Measurements from ENCODE around the gene ATN1.

Gene ATN1

DNA sequence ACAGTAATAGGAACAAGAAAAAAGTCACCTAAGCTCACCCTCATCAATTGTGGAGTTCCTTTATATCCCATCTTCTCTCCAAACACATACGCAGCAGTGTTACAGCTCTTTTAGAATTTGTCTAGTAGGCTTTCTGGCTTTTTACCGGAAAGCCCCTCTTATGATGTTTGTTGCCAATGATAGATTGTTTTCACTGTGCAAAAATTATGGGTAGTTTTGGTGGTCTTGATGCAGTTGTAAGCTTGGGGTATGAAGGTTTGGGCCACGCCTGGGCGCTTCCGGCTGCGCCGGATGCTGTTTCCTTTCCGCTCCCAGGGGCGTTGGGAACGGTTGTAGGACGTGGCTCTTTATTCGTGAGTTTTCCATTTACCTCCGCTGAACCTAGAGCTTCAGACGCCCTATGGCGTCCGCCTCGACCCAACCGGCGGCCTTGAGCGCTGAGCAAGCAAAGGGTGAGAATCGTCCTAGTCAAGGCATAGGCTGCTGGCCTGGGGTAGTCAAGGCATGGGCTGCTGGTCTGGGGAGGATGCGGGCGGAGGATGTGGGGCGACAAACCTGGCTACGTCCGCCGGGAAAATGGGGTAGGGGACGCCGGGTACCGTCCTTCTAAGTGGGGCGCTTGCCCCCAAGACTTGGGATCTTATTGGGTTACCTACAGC, 16.1 kb downstream of the ATN1 start, which contains the start of the genes C12orf57 and RNU7-1:
C12orf57 (plus strand) TSS at position 301 of the 659 bp plus-strand sequence; CDS start at position 401, 100 bp downstream.
RNU7-1 (plus strand) TSS at position 95 of the 659 bp plus-strand sequence.
- DNase-seq (ENCODE audit: low read depth): peak; percentile 65
- peak within 1 kb of the TSS; percentile 85 for H3K4me3 ChIP-seq (ENCODE audit: low read depth, low read length)
- TF ChIP-seq, protein P1, sequence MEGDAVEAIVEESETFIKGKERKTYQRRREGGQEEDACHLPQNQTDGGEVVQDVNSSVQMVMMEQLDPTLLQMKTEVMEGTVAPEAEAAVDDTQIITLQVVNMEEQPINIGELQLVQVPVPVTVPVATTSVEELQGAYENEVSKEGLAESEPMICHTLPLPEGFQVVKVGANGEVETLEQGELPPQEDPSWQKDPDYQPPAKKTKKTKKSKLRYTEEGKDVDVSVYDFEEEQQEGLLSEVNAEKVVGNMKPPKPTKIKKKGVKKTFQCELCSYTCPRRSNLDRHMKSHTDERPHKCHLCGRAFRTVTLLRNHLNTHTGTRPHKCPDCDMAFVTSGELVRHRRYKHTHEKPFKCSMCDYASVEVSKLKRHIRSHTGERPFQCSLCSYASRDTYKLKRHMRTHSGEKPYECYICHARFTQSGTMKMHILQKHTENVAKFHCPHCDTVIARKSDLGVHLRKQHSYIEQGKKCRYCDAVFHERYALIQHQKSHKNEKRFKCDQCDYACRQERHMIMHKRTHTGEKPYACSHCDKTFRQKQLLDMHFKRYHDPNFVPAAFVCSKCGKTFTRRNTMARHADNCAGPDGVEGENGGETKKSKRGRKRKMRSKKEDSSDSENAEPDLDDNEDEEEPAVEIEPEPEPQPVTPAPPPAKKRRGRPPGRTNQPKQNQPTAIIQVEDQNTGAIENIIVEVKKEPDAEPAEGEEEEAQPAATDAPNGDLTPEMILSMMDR (IDR thresholded peaks at IDR 0.05; ENCODE audit: control insufficient read depth, extremely low read depth, insufficient read depth): no peak

DNA sequence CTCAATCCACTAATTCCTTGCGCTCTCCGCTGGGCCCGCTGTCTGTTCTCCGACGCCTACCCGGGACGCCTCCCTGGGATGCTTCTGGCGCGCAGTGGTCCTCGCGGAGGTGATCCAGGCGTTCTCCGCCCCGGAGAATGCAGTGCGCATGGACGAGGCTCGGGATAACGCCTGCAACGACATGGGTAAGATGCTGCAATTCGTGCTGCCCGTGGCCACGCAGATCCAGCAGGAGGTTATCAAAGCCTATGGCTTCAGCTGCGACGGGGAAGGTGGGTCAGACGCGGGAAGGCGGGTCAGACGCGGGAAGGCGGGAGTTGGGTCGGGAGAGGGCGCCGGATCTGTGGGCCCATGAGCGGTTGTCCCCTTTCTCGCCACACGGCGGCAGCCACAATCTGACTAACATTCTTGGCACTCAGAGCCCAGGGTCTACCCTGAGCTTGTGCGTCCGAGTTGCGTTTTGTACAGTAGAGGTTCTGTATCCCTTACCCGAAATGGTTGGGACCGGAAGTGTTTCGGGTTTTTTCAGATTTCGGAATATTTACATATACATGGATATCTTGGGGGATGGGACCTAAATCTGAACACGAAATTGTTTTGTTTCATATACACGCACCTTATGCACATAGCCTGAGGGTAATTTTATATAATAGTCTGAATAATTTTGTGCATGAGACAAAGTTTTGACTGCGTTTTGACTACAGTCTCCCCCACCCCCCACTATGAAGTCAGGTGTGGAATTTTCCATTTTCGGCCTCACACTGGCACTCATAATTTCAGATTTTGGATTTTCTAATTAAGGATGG, 16.8 kb downstream of the ATN1 start:
- peak; percentile 90 for DNase-seq (ENCODE audit: low read depth)
- peak overlapping the region; percentile 85 for H3K4me3 ChIP-seq (ENCODE audit: low read depth, low read length)
- TF ChIP-seq, protein P1 (IDR thresholded peaks at IDR 0.05; ENCODE audit: control insufficient read depth, extremely low read depth, insufficient read depth): peak; percentile 94

DNA sequence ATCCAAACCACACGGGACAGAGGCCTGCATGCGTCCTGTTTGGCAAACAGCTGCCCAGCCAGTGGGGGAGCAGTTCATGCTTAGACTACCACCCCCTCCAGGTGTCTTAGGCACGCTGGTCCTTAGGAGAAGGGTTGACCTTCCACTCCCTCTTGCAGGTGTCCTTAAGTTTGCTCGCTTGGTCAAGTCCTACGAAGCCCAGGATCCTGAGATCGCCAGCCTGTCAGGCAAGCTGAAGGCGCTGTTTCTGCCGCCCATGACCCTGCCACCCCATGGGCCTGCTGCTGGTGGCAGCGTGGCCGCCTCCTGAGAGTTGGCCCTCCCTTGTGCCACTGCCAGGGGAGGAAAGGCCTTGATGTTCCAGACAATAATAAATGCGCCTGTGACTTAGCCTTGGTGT, 17.9 kb downstream of the ATN1 start:
- TF ChIP-seq, protein P1 (IDR thresholded peaks at IDR 0.05; ENCODE audit: control insufficient read depth, extremely low read depth, insufficient read depth): no peak
- H3K4me3 ChIP-seq (ENCODE audit: low read depth, low read length): peak overlapping the region; percentile 85
- no peak for DNase-seq (ENCODE audit: low read depth)

- DNase-seq (ENCODE audit: low read depth): peak; percentile 97
- H3K4me3 ChIP-seq (ENCODE audit: low read depth, low read length): peak overlapping the region; percentile 85
- TF ChIP-seq, protein P1 (IDR thresholded peaks at IDR 0.05; ENCODE audit: control insufficient read depth, extremely low read depth, insufficient read depth): 0 out of 2 replicates have a peak, but pooled peaks have one; percentile 7
These were observed 18.5 kb downstream of the ATN1 start for GRCh38 chr12:6946033-6946919.

- TF ChIP-seq, protein P1 (IDR thresholded peaks at IDR 0.05; ENCODE audit: control insufficient read depth, extremely low read depth, insufficient read depth): no peak
- no peak for DNase-seq (ENCODE audit: low read depth)
- peak overlapping the region; percentile 68 for H3K4me3 ChIP-seq (ENCODE audit: low read depth, low read length)
These were observed 19.2 kb downstream of the ATN1 start for GRCh38 chr12:6946920-6947374.

- TF ChIP-seq, protein P1 (IDR thresholded peaks at IDR 0.05; ENCODE audit: control insufficient read depth, extremely low read depth, insufficient read depth): no peak
- DNase-seq (ENCODE audit: low read depth): no peak
These were observed 19.9 kb downstream of the ATN1 start for GRCh38 chr12:6947615-6948014.

More at GRCh38 chr12:6947615-6948014, 19.9 kb downstream of the ATN1 start:
- H3K4me3 ChIP-seq (ENCODE audit: low read depth, low read length): no peak overlapping the region
